LNCaP clone FGC (cell line): ENCODE data around the gene KRTAP26-1.

Experiments
- DNase-seq: peaks from one replicate; pipeline ENCODE4 v3.0.0-alpha.2; 2011; ENCODE audit warnings: low read depth
- H3K4me3 ChIP-seq: 2 replicates; pipeline ENCODE4 v1.5.1; 2011; ENCODE audit warnings: mild to moderate bottlenecking, low read depth, low read length, control low read depth
- TF ChIP-seq, protein P1 (sequence below): IDR thresholded peaks from 2 replicates; pipeline ENCODE4 v1.5.1; 2012; ENCODE audit warnings: mild to moderate bottlenecking; ENCODE audit not compliant: control insufficient read depth, insufficient read depth; ENCODE audit errors: extremely low read depth

The KRTAP26-1 gene

GRCh38 chr21:30340714-30341573, 20.8 kb upstream of the KRTAP26-1 start:
- peak; percentile 81 for DNase-seq
- TF ChIP-seq, protein P1, sequence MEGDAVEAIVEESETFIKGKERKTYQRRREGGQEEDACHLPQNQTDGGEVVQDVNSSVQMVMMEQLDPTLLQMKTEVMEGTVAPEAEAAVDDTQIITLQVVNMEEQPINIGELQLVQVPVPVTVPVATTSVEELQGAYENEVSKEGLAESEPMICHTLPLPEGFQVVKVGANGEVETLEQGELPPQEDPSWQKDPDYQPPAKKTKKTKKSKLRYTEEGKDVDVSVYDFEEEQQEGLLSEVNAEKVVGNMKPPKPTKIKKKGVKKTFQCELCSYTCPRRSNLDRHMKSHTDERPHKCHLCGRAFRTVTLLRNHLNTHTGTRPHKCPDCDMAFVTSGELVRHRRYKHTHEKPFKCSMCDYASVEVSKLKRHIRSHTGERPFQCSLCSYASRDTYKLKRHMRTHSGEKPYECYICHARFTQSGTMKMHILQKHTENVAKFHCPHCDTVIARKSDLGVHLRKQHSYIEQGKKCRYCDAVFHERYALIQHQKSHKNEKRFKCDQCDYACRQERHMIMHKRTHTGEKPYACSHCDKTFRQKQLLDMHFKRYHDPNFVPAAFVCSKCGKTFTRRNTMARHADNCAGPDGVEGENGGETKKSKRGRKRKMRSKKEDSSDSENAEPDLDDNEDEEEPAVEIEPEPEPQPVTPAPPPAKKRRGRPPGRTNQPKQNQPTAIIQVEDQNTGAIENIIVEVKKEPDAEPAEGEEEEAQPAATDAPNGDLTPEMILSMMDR, result peak; percentile 78
- no peak overlapping the region for H3K4me3 ChIP-seq

DNA sequence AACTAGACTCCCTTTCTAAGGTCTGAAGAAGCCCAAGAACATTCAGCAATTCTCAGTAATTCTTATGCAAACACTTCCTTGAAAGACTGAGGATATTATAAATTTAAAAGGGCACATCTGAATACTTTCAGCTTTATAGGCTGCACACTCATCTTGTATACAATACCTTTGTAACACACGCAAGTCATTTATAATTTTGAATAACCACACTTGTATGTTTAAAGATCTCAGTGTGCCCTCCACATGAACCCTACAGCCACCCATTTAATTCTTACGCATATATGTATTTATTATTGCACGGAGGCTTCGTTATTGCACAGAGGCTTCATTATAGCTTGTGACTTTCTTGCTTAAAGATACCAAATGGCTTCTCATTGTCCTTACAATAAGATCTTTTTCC, 18.6 kb upstream of the KRTAP26-1 start:
- DNase-seq, result peak; percentile 27
- no peak overlapping the region for H3K4me3 ChIP-seq
- TF ChIP-seq, protein P1, result no peak

- TF ChIP-seq, protein P1, result no peak
- H3K4me3 ChIP-seq, result no peak overlapping the region
- DNase-seq, result no peak
These were observed 17.7 kb upstream of the KRTAP26-1 start for GRCh38 chr21:30337772-30338171.

- H3K4me3 ChIP-seq, result no peak within 1 kb of the TSS
- TF ChIP-seq, protein P1, result no peak
- no peak for DNase-seq
These were observed 17.2 kb upstream of the KRTAP26-1 start, which contains the start of gene KRTAP27-1 for GRCh38 chr21:30337276-30337744. KRTAP27-1 (minus strand) TSS chr21:30337694; CDS start chr21:30337668, 26 bp downstream.

DNA sequence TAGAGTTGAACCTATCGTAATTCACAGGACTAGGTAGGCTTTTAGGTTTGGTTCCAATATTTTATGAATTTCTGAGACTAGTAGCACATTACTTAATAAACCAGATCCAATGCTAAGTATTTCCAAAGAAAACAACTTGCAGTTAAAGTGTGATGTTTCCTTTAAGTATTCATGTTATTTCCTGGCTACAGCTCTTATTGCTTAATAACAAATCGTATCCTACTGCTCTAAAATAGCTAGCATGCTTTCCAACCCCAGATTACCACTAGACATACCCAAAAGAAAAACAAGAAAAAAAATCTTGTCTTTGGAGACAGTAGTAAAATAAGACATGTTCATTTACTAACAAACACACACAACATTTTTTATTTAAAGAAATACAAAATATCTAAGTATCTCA, 16.5 kb upstream of the KRTAP26-1 start:
- no peak overlapping the region for H3K4me3 ChIP-seq
- DNase-seq, result no peak
- TF ChIP-seq, protein P1, result no peak

GRCh38 chr21:30333736-30334135, 13.6 kb upstream of the KRTAP26-1 start:
- TF ChIP-seq, protein P1, result no peak
- H3K4me3 ChIP-seq, result no peak overlapping the region
- no peak for DNase-seq

GRCh38 chr21:30332681-30333080, 12.6 kb upstream of the KRTAP26-1 start:
- H3K4me3 ChIP-seq, result no peak overlapping the region
- TF ChIP-seq, protein P1, result no peak
- DNase-seq, result no peak
